IPS-15b (cell line): Measurements from ENCODE around the gene ARHGAP22.

Experiments used
- H3K27me3 ChIP-seq: one replicate; pipeline ENCODE4 v1.6.1; 2013; ENCODE audit warnings: low read length; ENCODE audit not compliant: control insufficient read depth, insufficient read depth
- H3K36me3 ChIP-seq: one replicate; pipeline ENCODE4 v1.6.1; 2013; ENCODE audit warnings: low read length; ENCODE audit not compliant: control insufficient read depth, insufficient read depth
- H3K4me1 ChIP-seq: one replicate; pipeline ENCODE4 v1.6.1; 2013; ENCODE audit warnings: mild to moderate bottlenecking, low read length; ENCODE audit not compliant: control insufficient read depth, insufficient read depth
- H3K4me3 ChIP-seq: one replicate; pipeline ENCODE4 v1.5.1; 2013; ENCODE audit warnings: low read depth, low read length
- H3K9ac ChIP-seq: one replicate; pipeline ENCODE4 v1.6.1; 2013; ENCODE audit warnings: low read depth, mild to moderate bottlenecking, low read length
- H3K9me3 ChIP-seq: one replicate; pipeline ENCODE4 v1.6.1; 2013; ENCODE audit warnings: mild to moderate bottlenecking, low read length; ENCODE audit not compliant: control insufficient read depth, insufficient read depth

Gene ARHGAP22

GRCh38 chr10:48602401-48603135, 2.3 kb downstream of the ARHGAP22 start:
- H3K4me3 ChIP-seq: no peak overlapping the region
- H3K27me3 ChIP-seq: peaks cover 22% of the 10 kb centered on the region
- H3K4me1 ChIP-seq: peaks cover 2% of the 10 kb centered on the region
- no peaks in the 10 kb centered on the region for H3K36me3 ChIP-seq
- H3K9me3 ChIP-seq: no peaks in the 10 kb centered on the region
- H3K9ac ChIP-seq: no peak overlapping the region

GRCh38 chr10:48601789-48602188, 3.1 kb downstream of the ARHGAP22 start:
- H3K4me3 ChIP-seq: no peak overlapping the region

GRCh38 chr10:48600645-48601505, 4.0 kb downstream of the ARHGAP22 start:
- H3K9ac ChIP-seq: no peak overlapping the region
- H3K36me3 ChIP-seq: no peaks in the 10 kb centered on the region
- no peaks in the 10 kb centered on the region for H3K9me3 ChIP-seq
- H3K4me1 ChIP-seq: peaks cover 2% of the 10 kb centered on the region
- H3K4me3 ChIP-seq: no peak overlapping the region
- peaks cover 12% of the 10 kb centered on the region for H3K27me3 ChIP-seq

More at GRCh38 chr10:48601789-48602188, 3.1 kb downstream of the ARHGAP22 start:
- peaks cover 20% of the 10 kb centered on the region for H3K27me3 ChIP-seq
- H3K9me3 ChIP-seq: no peaks in the 10 kb centered on the region
- no peak overlapping the region for H3K9ac ChIP-seq
- peaks cover 2% of the 10 kb centered on the region for H3K4me1 ChIP-seq
- no peaks in the 10 kb centered on the region for H3K36me3 ChIP-seq

- H3K27me3 ChIP-seq: peaks cover 8% of the 10 kb centered on the region
- H3K9me3 ChIP-seq: no peaks in the 10 kb centered on the region
- no peak overlapping the region for H3K4me3 ChIP-seq
- H3K36me3 ChIP-seq: no peaks in the 10 kb centered on the region
- no peak overlapping the region for H3K9ac ChIP-seq
- peaks cover 8% of the 10 kb centered on the region for H3K4me1 ChIP-seq
These were observed 5.1 kb downstream of the ARHGAP22 start for GRCh38 chr10:48599830-48600134.

GRCh38 chr10:48598936-48599829, 5.7 kb downstream of the ARHGAP22 start:
- peak overlapping the region; percentile 24 for H3K9ac ChIP-seq
- no peaks in the 10 kb centered on the region for H3K9me3 ChIP-seq
- H3K27me3 ChIP-seq: peaks cover 4% of the 10 kb centered on the region
- H3K36me3 ChIP-seq: no peaks in the 10 kb centered on the region
- no peak overlapping the region for H3K4me3 ChIP-seq
- peaks cover 11% of the 10 kb centered on the region for H3K4me1 ChIP-seq

GRCh38 chr10:48598243-48598935, 6.5 kb downstream of the ARHGAP22 start:
- H3K4me1 ChIP-seq: peaks cover 14% of the 10 kb centered on the region
- no peaks in the 10 kb centered on the region for H3K9me3 ChIP-seq
- no peak overlapping the region for H3K4me3 ChIP-seq
- peak overlapping the region; percentile 24 for H3K9ac ChIP-seq
- no peaks in the 10 kb centered on the region for H3K36me3 ChIP-seq
- H3K27me3 ChIP-seq: peaks cover 3% of the 10 kb centered on the region

GRCh38 chr10:48595539-48595932, 9.3 kb downstream of the ARHGAP22 start:
- no peak overlapping the region for H3K9ac ChIP-seq
- peaks cover 14% of the 10 kb centered on the region for H3K4me1 ChIP-seq
- H3K4me3 ChIP-seq: no peak overlapping the region
- H3K9me3 ChIP-seq: no peaks in the 10 kb centered on the region
- peaks cover 3% of the 10 kb centered on the region for H3K27me3 ChIP-seq
- H3K36me3 ChIP-seq: no peaks in the 10 kb centered on the region

DNA sequence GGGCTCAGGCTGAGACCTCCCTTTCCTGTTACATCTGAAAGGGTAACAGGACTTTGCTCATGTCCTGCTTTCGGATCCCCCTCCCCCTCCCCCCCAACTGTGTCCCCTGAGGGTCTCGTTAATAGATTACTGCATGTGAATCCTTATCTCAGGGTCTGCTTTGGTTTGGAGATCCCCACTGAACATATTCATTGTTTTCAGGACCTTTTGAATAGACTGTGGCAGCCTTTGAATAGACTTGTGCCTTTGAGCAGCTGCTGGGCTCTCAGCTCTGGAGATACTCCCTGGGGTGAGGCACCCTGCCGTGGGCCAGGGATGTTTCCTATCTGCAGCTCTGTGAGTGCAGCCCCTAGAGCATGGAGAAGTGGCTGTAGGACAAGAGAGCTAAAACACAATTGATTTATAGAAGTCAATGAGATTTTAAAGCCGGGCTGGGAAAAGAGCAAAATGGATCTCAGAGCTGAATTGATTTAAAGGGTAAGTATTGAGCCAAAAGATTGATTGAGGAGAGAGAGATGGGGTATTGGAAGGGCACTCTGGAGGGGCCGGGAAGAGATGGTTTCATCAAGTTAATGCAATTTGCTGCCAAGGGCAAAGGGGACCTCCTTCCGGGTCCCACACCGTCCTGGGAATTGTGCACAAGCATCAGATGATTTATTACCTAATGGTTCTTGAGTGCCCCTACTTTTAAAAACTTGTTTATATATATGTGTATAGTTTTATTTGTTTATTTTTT, 9.9 kb downstream of the ARHGAP22 start:
- H3K4me1 ChIP-seq: peaks cover 14% of the 10 kb centered on the region
- no peak overlapping the region for H3K4me3 ChIP-seq
- H3K27me3 ChIP-seq: peaks cover under 1% of the 10 kb centered on the region
- no peaks in the 10 kb centered on the region for H3K36me3 ChIP-seq
- H3K9ac ChIP-seq: no peak overlapping the region
- no peaks in the 10 kb centered on the region for H3K9me3 ChIP-seq

DNA sequence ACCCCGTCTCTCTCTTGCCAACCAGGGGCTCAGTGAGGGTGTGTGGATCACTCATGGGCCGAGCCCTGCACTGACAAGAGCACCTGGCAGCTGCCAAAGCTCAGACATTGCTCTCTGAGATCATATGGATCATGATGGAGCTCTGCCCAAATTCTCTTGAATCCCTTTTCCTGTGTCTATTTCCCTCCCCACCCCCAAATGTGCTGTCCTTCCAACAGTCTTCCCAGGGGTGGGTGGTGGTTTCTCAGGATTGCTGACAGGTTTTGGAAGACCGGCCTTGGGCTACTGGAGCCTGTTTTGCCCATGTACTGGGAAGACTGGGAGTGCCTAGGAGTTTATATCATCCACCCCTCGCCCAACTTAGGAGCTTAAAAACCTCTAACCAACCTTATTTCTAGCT, 10.5 kb downstream of the ARHGAP22 start:
- Histone ChIP-seq H3K9ac (no peak overlapping the region), H3K9me3 (no peaks in the 10 kb centered on the region), H3K27me3 (no peaks in the 10 kb centered on the region), H3K36me3 (no peaks in the 10 kb centered on the region), H3K4me1 (peaks cover 14% of the 10 kb centered on the region), H3K4me3 (no peak overlapping the region)

DNA sequence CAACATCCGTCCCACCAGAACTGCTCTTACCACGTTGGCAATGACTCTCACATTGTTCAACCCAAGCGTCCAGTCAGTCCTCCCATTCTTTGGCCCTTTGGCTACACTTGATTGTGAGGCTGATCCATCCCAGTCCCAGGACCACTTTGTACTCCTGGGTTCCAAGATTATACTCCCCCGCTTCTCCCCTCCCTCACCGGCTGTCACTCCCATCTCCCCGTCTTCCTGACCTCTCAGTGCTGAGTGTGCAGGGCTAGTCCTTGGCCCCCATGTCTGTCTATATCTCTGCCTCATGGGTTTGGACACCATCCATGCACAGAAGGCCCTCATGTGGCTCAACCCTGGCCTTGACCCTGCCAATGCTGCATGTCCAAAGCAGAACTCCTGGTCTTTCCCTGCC, 12.5 kb downstream of the ARHGAP22 start:
- Histone ChIP-seq H3K9me3 (no peaks in the 10 kb centered on the region), H3K27me3 (no peaks in the 10 kb centered on the region), H3K4me3 (no peak overlapping the region), H3K9ac (no peak overlapping the region), H3K36me3 (no peaks in the 10 kb centered on the region), H3K4me1 (peaks cover 14% of the 10 kb centered on the region)
